GM18873 (cell line): ENCODE data around the gene SBK3.
"Not testable (repeated sequence)": the region's sequence is repeated elsewhere in the genome, so short reads cannot be mapped to it uniquely, and the experiment has no call there.

Experiments
- ATAC-seq: cut with Tn5 transposase; IDR thresholded peaks from one replicate; pipeline ENCODE4 v1.9.1; 2021; ENCODE audit warnings: mild to moderate bottlenecking, moderate library complexity, moderate number of reproducible peaks; ENCODE audit not compliant: unreplicated experiment, low FRiP score

Gene SBK3

GRCh38 chr19:55545443-55545842, at the start of gene SBK3:
Gene SBK3, minus strand, starts transcription at chr19:55545543. Its CDS starts 0 bp downstream, at chr19:55545543.
- no peak for ATAC-seq

- no peak for ATAC-seq
Observed at GRCh38 chr19:55593096-55593772, 47.9 kb upstream of the SBK3 start.

GRCh38 chr19:55592391-55593090, 47.2 kb upstream of the SBK3 start:
- ATAC-seq: no peak

GRCh38 chr19:55591555-55591954, 46.2 kb upstream of the SBK3 start:
- no peak for ATAC-seq

- no peak for ATAC-seq
Observed at GRCh38 chr19:55590617-55591016, 45.3 kb upstream of the SBK3 start.

GRCh38 chr19:55590109-55590508, 44.8 kb upstream of the SBK3 start:
- ATAC-seq: no peak

- no peak for ATAC-seq
Observed at GRCh38 chr19:55588738-55589137, 43.4 kb upstream of the SBK3 start.

- ATAC-seq: no peak
Observed at GRCh38 chr19:55586976-55587668, 41.8 kb upstream of the SBK3 start.

- ATAC-seq: no peak
Observed at GRCh38 chr19:55585658-55586339, 40.5 kb upstream of the SBK3 start.

GRCh38 chr19:55584871-55585270, 39.5 kb upstream of the SBK3 start:
- no peak for ATAC-seq

- ATAC-seq: not testable (repeated sequence)
Observed at GRCh38 chr19:55583897-55584296, 38.6 kb upstream of the SBK3 start.

GRCh38 chr19:55582284-55582683, 36.9 kb upstream of the SBK3 start:
- ATAC-seq: not testable (repeated sequence)

GRCh38 chr19:55581823-55582223, 36.5 kb upstream of the SBK3 start:
- no peak for ATAC-seq

- ATAC-seq: no peak
Observed at GRCh38 chr19:55581145-55581822, 35.9 kb upstream of the SBK3 start.

GRCh38 chr19:55580628-55581144, 35.3 kb upstream of the SBK3 start, which contains the start of gene ZNF579:
Gene ZNF579, minus strand, starts transcription at chr19:55580848. Its CDS starts 1,209 bp downstream, at chr19:55579639.
- no peak for ATAC-seq

- no peak for ATAC-seq
Observed at GRCh38 chr19:55579766-55580621, 34.7 kb upstream of the SBK3 start.

- no peak for ATAC-seq
Observed at GRCh38 chr19:55578761-55579747, 33.7 kb upstream of the SBK3 start.
